Measurements from ENCODE around the gene HELZ.

HELZ gene

DNA sequence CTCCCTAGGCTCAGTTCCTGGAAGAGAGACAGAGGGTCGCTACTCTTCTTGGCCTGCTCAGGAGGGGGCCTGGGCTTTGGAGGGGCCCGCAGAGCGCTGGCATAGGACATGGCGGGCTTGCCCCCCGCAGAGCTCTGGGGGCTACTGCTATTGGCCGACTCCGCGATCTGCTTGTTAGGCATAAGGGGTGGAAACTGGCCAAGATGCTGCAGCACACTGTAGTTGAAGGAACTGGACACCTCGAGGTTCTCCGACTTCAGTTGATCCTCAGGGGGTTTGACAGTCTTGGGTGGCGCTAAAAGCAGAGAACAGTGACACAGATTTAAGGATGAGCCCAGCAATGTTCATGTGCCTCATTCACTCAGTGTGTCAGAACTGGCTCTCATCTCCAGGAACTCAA lies 166.7 kb downstream of the HELZ start:
- no peaks in the 10 kb centered on the region for H3K27me3 ChIP-seq (replicated peaks; ENCODE audit: control insufficient read depth, insufficient read depth, low read length, poor library complexity, severe bottlenecking)
- no peak for DNase-seq
- no peaks in the 10 kb centered on the region for H3K9me3 ChIP-seq (ENCODE audit: control insufficient read depth, low read length)
- no peak overlapping the region for H3K4me3 ChIP-seq (ENCODE audit: insufficient read depth, low read depth, low read length, poor library complexity, severe bottlenecking)
- H3K27ac ChIP-seq (ENCODE audit: insufficient read depth, low read length, poor library complexity, severe bottlenecking): no peak overlapping the region
- H3K36me3 ChIP-seq (ENCODE audit: control insufficient read depth, insufficient read depth, low read length): peaks cover 6% of the 10 kb centered on the region
- H3K4me1 ChIP-seq (ENCODE audit: control insufficient read depth, insufficient read depth, low read length, poor library complexity, severe bottlenecking): peaks cover 15% of the 10 kb centered on the region

DNA sequence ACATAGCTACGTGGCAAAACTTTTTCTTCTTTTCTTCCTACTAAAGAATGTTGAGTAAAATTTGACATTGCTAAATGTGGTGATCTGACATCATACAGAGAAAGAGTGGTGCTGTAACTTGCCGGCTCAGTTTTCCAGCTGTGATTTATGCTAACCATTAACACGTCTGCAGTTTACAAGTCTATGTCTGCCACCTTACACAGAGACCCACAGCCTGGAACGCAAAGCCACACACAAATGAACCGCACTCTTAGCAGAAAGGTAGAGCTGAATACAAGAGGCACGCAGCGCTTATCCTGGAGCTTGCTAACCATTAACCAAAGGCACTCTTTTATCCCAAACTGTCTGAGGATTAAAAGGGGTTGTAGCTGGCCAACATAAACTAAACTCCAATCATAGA lies 168.7 kb downstream of the HELZ start:
- Histone ChIP-seq H3K36me3 (ENCODE audit: control insufficient read depth, insufficient read depth, low read length) (peaks cover 6% of the 10 kb centered on the region), H3K27ac (ENCODE audit: insufficient read depth, low read length, poor library complexity, severe bottlenecking) (no peak overlapping the region), H3K4me1 (ENCODE audit: control insufficient read depth, insufficient read depth, low read length, poor library complexity, severe bottlenecking) (no peaks in the 10 kb centered on the region), H3K27me3 (replicated peaks; ENCODE audit: control insufficient read depth, insufficient read depth, low read length, poor library complexity, severe bottlenecking) (no peaks in the 10 kb centered on the region), H3K4me3 (ENCODE audit: insufficient read depth, low read depth, low read length, poor library complexity, severe bottlenecking) (no peak overlapping the region), H3K9me3 (ENCODE audit: control insufficient read depth, low read length) (no peaks in the 10 kb centered on the region)
- DNase-seq: no peak

DNA sequence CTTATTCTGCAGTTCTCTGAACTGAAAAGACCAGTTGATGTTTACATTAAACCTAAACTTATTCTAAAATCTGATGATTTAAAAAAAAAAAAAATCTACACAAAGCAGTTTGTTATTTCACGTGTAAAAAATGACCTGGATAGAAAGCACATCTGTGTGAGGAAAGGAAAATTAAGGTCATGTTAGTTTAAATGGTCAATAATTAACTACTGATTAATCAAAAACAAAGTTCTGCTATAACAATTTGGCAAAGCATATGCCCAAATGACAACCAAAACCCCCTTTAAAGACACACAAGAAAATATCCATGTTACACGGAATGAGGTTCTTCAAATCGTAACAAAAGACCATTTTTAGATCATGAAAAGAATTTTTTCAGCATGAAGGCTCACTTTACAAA lies 170.2 kb downstream of the HELZ start:
- H3K4me1 ChIP-seq (ENCODE audit: control insufficient read depth, insufficient read depth, low read length, poor library complexity, severe bottlenecking): no peaks in the 10 kb centered on the region

DNA sequence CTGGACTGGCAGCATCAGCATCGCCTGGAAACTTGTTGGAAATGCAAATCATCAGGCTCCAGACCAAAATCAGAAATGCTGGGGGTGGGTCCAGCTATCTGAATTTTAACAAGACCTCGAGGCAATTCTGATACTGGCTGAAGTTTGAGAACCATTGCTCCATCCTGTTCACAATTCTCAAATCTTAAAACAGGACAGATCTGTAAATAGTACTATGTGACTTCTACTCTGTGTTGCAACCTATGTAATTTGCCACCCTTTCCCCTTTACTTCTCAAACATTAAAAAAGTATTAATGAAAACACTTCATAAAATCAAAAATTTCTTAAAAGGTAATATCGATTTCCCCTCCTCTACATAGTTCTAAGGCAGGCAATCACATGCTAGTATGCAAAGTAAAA lies 172.1 kb downstream of the HELZ start:
- H3K27ac ChIP-seq (ENCODE audit: insufficient read depth, low read length, poor library complexity, severe bottlenecking): no peak overlapping the region

More for the DNA sequence above, 170.2 kb downstream of the HELZ start:
- H3K9me3 ChIP-seq (ENCODE audit: control insufficient read depth, low read length): no peaks in the 10 kb centered on the region
- H3K4me3 ChIP-seq (ENCODE audit: insufficient read depth, low read depth, low read length, poor library complexity, severe bottlenecking): no peak overlapping the region
- peaks cover 6% of the 10 kb centered on the region for H3K36me3 ChIP-seq (ENCODE audit: control insufficient read depth, insufficient read depth, low read length)
- H3K27me3 ChIP-seq (replicated peaks; ENCODE audit: control insufficient read depth, insufficient read depth, low read length, poor library complexity, severe bottlenecking): no peaks in the 10 kb centered on the region
- H3K27ac ChIP-seq (ENCODE audit: insufficient read depth, low read length, poor library complexity, severe bottlenecking): no peak overlapping the region
- no peak for DNase-seq

DNA sequence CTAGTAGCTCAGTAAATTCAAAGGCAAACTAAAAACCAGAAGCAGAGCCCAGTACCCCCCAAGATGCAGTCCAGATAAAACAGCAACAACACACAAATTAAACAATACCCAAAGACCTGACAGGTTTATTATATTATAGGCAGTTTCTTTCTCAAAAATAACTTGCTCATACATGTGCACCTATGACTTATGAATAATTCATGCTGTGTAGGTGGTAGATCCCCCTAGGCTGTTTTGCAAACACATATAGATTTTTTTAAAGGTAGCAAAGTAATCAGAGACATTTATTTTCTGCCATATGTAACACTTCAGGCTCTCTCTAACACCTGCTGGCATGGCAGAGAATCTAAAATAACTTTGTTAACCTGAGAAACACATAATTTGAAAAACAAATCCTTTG lies 173.4 kb downstream of the HELZ start:
- Histone ChIP-seq H3K36me3 (ENCODE audit: control insufficient read depth, insufficient read depth, low read length) (peaks cover 3% of the 10 kb centered on the region), H3K27ac (ENCODE audit: insufficient read depth, low read length, poor library complexity, severe bottlenecking) (no peak overlapping the region), H3K4me3 (ENCODE audit: insufficient read depth, low read depth, low read length, poor library complexity, severe bottlenecking) (no peak overlapping the region), H3K4me1 (ENCODE audit: control insufficient read depth, insufficient read depth, low read length, poor library complexity, severe bottlenecking) (no peaks in the 10 kb centered on the region), H3K9me3 (ENCODE audit: control insufficient read depth, low read length) (no peaks in the 10 kb centered on the region), H3K27me3 (replicated peaks; ENCODE audit: control insufficient read depth, insufficient read depth, low read length, poor library complexity, severe bottlenecking) (no peaks in the 10 kb centered on the region)
- no peak for DNase-seq

More for the DNA sequence above, 172.1 kb downstream of the HELZ start:
- no peak overlapping the region for H3K4me3 ChIP-seq (ENCODE audit: insufficient read depth, low read depth, low read length, poor library complexity, severe bottlenecking)
- no peaks in the 10 kb centered on the region for H3K9me3 ChIP-seq (ENCODE audit: control insufficient read depth, low read length)
- H3K36me3 ChIP-seq (ENCODE audit: control insufficient read depth, insufficient read depth, low read length): peaks cover 6% of the 10 kb centered on the region
- H3K4me1 ChIP-seq (ENCODE audit: control insufficient read depth, insufficient read depth, low read length, poor library complexity, severe bottlenecking): no peaks in the 10 kb centered on the region
- no peak for DNase-seq
- H3K27me3 ChIP-seq (replicated peaks; ENCODE audit: control insufficient read depth, insufficient read depth, low read length, poor library complexity, severe bottlenecking): no peaks in the 10 kb centered on the region

DNA sequence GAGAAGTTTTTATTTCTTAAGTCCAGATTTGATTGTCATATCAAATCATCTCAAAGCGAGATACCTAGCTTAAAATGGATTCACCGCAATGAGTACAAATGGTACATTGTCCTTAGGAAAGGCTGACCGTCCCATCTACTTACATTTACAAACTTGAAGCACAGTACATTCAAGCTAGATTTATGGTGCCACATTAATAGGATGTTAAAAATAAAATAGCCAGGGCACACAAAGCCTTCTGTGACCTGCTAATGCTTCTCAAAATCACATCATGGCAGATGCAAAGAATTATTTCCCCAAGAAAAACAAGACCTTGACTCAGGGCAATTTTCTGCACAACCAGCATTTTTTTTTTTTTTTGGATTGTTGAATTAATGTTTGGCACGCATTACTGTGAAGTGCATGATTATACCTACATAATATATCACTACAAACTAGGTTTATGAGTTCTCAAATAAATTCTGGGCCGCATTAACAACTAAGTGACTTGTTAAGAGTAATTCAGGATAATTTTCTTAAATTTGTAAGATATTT lies 175.3 kb downstream of the HELZ start:
- no peaks in the 10 kb centered on the region for H3K4me1 ChIP-seq (ENCODE audit: control insufficient read depth, insufficient read depth, low read length, poor library complexity, severe bottlenecking)
- H3K27ac ChIP-seq (ENCODE audit: insufficient read depth, low read length, poor library complexity, severe bottlenecking): no peak overlapping the region
- H3K27me3 ChIP-seq (replicated peaks; ENCODE audit: control insufficient read depth, insufficient read depth, low read length, poor library complexity, severe bottlenecking): no peaks in the 10 kb centered on the region
- no peak overlapping the region for H3K4me3 ChIP-seq (ENCODE audit: insufficient read depth, low read depth, low read length, poor library complexity, severe bottlenecking)
- H3K36me3 ChIP-seq (ENCODE audit: control insufficient read depth, insufficient read depth, low read length): no peaks in the 10 kb centered on the region
- no peaks in the 10 kb centered on the region for H3K9me3 ChIP-seq (ENCODE audit: control insufficient read depth, low read length)
- DNase-seq: no peak

DNA sequence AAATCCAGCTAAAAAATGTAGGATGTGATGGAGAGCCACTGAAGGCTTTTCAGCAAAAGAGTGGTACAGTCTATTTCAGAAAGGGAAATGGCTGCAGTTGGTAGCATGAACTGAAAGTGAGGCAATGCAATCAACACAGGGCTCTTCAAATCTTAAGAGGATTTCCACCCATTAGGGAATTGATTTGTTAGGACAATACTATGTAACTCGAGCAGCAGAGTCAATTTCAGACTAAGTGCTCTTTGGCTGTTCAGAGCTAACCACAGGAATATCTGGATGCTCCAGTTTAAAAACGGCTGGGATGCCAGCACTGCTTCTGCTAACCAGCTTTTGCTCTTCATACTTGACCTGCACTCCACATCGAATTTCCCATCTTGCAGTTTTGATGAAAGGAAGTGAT lies 176.0 kb downstream of the HELZ start:
- Histone ChIP-seq H3K36me3 (ENCODE audit: control insufficient read depth, insufficient read depth, low read length) (no peaks in the 10 kb centered on the region), H3K27me3 (replicated peaks; ENCODE audit: control insufficient read depth, insufficient read depth, low read length, poor library complexity, severe bottlenecking) (no peaks in the 10 kb centered on the region), H3K4me1 (ENCODE audit: control insufficient read depth, insufficient read depth, low read length, poor library complexity, severe bottlenecking) (no peaks in the 10 kb centered on the region), H3K4me3 (ENCODE audit: insufficient read depth, low read depth, low read length, poor library complexity, severe bottlenecking) (no peak overlapping the region), H3K9me3 (ENCODE audit: control insufficient read depth, low read length) (no peaks in the 10 kb centered on the region), H3K27ac (ENCODE audit: insufficient read depth, low read length, poor library complexity, severe bottlenecking) (no peak overlapping the region)
- no peak for DNase-seq

DNA sequence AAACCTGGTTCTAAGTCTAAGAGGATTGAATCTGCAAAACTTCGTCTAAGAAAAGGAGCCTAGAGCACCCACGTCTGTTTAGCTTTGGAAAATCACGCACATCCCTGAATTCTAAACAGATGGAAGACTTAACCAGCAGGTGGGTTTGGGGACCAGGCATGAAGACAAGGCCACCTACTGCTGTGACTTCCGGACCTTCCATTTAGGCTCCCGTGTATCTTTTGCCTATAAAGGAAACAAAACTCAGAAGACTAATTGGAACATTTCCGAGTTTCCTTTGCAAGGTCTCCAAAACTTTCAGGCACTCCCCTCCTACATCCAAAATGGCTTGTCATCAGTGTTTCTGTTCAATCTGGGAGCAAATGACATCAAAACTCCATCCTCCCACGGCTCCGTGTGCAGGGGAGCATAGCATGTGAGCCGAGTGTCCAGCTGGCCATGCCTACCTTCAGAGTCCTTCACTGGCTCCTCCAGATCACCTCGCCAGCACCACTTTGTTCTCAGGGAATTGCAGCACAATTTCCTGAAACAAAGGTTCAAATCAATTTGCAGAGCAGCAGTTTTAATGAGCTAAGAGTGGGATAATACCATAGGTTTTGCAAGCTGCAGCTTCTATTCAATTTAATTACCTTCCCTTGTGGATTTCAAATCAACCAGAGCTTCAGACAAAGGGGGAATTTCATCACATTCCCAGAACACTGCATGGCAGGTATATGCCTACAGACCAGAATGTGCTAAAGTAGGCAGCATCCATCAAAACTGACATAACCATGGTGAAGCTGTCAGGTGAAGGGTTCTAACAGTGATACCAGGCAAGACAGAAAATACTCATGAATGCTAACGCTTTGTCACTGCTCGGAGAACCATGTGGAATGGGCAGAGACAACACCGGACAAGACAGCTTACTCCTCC lies 177.2 kb downstream of the HELZ start:
- Histone ChIP-seq H3K9me3 (ENCODE audit: control insufficient read depth, low read length) (no peaks in the 10 kb centered on the region), H3K27me3 (replicated peaks; ENCODE audit: control insufficient read depth, insufficient read depth, low read length, poor library complexity, severe bottlenecking) (no peaks in the 10 kb centered on the region), H3K4me1 (ENCODE audit: control insufficient read depth, insufficient read depth, low read length, poor library complexity, severe bottlenecking) (no peaks in the 10 kb centered on the region), H3K27ac (ENCODE audit: insufficient read depth, low read length, poor library complexity, severe bottlenecking) (no peak overlapping the region), H3K4me3 (ENCODE audit: insufficient read depth, low read depth, low read length, poor library complexity, severe bottlenecking) (no peak overlapping the region), H3K36me3 (ENCODE audit: control insufficient read depth, insufficient read depth, low read length) (no peaks in the 10 kb centered on the region)
- no peak for DNase-seq

DNA sequence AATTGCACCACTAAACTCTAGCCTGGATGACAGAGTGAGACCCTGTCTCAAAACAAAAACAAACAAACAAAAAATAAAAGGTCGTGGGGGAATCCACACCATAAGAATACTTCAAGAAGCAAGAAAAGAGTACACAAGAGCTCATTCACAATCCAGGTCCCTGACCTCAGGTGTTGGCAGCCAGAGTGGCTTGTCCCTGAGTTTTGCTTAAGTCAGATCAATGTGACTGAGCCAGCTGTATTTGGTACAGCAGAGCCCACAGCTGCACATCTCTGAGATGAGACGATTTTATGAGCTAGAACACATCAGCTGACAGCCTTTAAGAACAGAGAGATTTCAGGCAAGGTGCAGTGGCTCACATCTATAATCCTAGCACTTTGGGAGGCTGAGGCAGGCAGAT lies 178.3 kb downstream of the HELZ start:
- no peak overlapping the region for H3K4me3 ChIP-seq (ENCODE audit: insufficient read depth, low read depth, low read length, poor library complexity, severe bottlenecking)
- H3K27me3 ChIP-seq (replicated peaks; ENCODE audit: control insufficient read depth, insufficient read depth, low read length, poor library complexity, severe bottlenecking): no peaks in the 10 kb centered on the region
- no peaks in the 10 kb centered on the region for H3K4me1 ChIP-seq (ENCODE audit: control insufficient read depth, insufficient read depth, low read length, poor library complexity, severe bottlenecking)
- H3K9me3 ChIP-seq (ENCODE audit: control insufficient read depth, low read length): no peaks in the 10 kb centered on the region
- no peaks in the 10 kb centered on the region for H3K36me3 ChIP-seq (ENCODE audit: control insufficient read depth, insufficient read depth, low read length)
- H3K27ac ChIP-seq (ENCODE audit: insufficient read depth, low read length, poor library complexity, severe bottlenecking): no peak overlapping the region
- no peak for DNase-seq

DNA sequence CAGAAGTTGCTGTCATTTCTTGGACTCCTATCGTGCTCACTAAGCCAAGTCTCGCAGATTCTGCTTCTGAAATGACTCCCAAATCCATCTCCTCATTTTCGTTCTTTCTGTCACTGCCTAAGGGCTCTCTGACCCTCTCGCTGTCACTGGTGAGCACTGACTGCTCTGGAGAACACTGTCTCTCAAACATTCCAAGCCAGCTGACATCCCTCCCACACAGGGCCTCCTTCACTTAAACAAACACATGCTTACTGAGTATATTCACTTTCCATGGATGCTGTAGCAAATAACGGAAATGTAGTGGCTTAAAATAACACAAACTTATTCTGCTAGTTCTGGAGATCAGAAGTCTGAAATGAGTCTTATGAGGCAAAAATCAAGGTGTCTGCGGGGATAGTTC lies 181.9 kb downstream of the HELZ start:
- no peaks in the 10 kb centered on the region for H3K27me3 ChIP-seq (replicated peaks; ENCODE audit: control insufficient read depth, insufficient read depth, low read length, poor library complexity, severe bottlenecking)
- DNase-seq: no peak

More for the DNA sequence above, 181.9 kb downstream of the HELZ start:
- Histone ChIP-seq H3K4me3 (ENCODE audit: insufficient read depth, low read depth, low read length, poor library complexity, severe bottlenecking) (no peak overlapping the region), H3K27ac (ENCODE audit: insufficient read depth, low read length, poor library complexity, severe bottlenecking) (no peak overlapping the region), H3K4me1 (ENCODE audit: control insufficient read depth, insufficient read depth, low read length, poor library complexity, severe bottlenecking) (no peaks in the 10 kb centered on the region), H3K9me3 (ENCODE audit: control insufficient read depth, low read length) (no peaks in the 10 kb centered on the region), H3K36me3 (ENCODE audit: control insufficient read depth, insufficient read depth, low read length) (no peaks in the 10 kb centered on the region)
